ENCODE data around the gene CDH12. TPM values are rescaled to one million over a fixed set of nuclear protein-coding genes. Genes with fewer than 3 reads are reported as not detected.

Gene CDH12
- total and polyA plus RNA-seq, 2 experiments from 2014 or later: 0.09 to 0.97 TPM

DNA sequence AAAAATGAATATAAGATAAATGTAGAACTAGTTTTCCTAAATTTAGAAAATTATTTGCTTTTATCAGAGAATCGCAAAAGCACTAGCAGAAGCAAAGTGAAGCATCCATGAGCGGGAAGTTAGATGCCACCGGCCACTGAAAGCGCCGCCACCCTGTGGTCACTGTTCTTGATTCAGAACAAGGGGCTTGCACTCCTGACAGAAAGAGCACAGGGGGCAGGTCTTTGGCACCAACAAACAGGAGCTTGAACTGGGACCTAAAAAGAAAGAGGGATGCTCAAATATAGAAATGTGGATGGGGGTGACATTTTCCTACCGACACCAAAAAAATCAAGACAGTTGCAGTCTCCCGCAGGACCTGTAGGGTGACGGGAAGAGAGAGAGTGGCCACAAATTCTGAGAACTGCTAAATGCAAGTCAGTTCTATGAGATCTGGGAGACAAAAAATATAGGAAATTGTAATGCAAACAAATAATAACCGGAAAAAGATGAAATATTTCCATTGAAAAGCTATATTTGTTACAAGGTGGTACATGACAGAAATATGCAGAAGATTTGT, 144.3 kb downstream of the CDH12 start:
- H3K9me3 ChIP-seq (ENCODE audit: low read depth): no peaks in the 10 kb centered on the region
- H3K27ac ChIP-seq: no peak overlapping the region
- H3K4me1 ChIP-seq (ENCODE audit: low read depth): no peaks in the 10 kb centered on the region
- H3K4me3 ChIP-seq: no peak overlapping the region
- no peaks in the 10 kb centered on the region for H3K36me3 ChIP-seq
- TF ChIP-seq, protein P1, sequence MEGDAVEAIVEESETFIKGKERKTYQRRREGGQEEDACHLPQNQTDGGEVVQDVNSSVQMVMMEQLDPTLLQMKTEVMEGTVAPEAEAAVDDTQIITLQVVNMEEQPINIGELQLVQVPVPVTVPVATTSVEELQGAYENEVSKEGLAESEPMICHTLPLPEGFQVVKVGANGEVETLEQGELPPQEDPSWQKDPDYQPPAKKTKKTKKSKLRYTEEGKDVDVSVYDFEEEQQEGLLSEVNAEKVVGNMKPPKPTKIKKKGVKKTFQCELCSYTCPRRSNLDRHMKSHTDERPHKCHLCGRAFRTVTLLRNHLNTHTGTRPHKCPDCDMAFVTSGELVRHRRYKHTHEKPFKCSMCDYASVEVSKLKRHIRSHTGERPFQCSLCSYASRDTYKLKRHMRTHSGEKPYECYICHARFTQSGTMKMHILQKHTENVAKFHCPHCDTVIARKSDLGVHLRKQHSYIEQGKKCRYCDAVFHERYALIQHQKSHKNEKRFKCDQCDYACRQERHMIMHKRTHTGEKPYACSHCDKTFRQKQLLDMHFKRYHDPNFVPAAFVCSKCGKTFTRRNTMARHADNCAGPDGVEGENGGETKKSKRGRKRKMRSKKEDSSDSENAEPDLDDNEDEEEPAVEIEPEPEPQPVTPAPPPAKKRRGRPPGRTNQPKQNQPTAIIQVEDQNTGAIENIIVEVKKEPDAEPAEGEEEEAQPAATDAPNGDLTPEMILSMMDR (IDR thresholded peaks at IDR 0.05; ENCODE audit: low read depth, low read length): no peak
- DNase-seq (ENCODE audit: low read depth in 1 of 2, low spot score in 1 of 2): peak in 1 of 2 donors; percentile 16
- H3K27me3 ChIP-seq: no peaks in the 10 kb centered on the region

DNA sequence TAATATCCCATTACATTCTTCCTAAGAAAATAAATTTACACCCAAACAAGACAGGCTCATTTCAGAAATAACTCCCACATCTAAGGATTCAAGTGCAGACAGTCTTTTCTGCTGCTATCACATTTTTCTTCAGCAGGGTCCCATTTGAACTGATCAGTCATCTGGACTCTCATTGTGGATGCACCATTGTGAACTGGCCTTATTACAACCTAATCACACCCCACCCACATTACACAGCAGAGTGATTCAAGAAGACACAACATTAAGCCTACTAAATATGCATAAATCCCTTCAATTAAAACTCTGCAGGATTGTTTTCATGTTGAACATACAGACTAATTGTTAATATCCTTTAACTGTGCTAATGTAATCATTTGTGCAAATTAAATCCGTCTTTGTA, 146.2 kb downstream of the CDH12 start:
- Histone ChIP-seq H3K27ac (no peak overlapping the region), H3K4me3 (no peak overlapping the region), H3K9me3 (ENCODE audit: low read depth) (no peaks in the 10 kb centered on the region), H3K27me3 (no peaks in the 10 kb centered on the region), H3K36me3 (no peaks in the 10 kb centered on the region), H3K4me1 (ENCODE audit: low read depth) (no peaks in the 10 kb centered on the region)
- no peak for DNase-seq (ENCODE audit: low read depth in 1 of 2, low spot score in 1 of 2)
- TF ChIP-seq, protein P1 (IDR thresholded peaks at IDR 0.05; ENCODE audit: low read depth, low read length): no peak

DNA sequence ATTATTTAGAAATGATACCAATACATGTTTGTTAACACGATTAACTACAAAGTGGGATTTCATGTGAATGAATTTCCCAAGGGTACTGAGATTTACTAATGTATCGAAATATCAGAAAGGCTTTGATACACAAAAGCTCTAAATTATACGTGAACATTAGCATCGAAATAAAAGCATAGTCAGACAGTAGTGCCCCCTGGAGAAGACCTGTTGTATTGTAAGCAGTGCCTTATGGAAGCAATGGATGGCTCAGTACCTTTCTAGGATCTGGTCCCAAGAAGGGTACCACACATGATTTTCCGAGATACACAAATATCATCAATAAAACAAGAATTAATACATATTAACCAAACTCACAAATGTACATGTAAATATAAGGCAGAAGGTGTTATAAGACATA, 153.8 kb downstream of the CDH12 start:
- no peaks in the 10 kb centered on the region for H3K9me3 ChIP-seq (ENCODE audit: low read depth)
- no peaks in the 10 kb centered on the region for H3K4me1 ChIP-seq (ENCODE audit: low read depth)
- no peak overlapping the region for H3K4me3 ChIP-seq
- no peak overlapping the region for H3K27ac ChIP-seq
- TF ChIP-seq, protein P1 (IDR thresholded peaks at IDR 0.05; ENCODE audit: low read depth, low read length): no peak
- no peaks in the 10 kb centered on the region for H3K27me3 ChIP-seq
- H3K36me3 ChIP-seq: no peaks in the 10 kb centered on the region
- DNase-seq (ENCODE audit: low read depth in 1 of 2, low spot score in 1 of 2): no peak

DNA sequence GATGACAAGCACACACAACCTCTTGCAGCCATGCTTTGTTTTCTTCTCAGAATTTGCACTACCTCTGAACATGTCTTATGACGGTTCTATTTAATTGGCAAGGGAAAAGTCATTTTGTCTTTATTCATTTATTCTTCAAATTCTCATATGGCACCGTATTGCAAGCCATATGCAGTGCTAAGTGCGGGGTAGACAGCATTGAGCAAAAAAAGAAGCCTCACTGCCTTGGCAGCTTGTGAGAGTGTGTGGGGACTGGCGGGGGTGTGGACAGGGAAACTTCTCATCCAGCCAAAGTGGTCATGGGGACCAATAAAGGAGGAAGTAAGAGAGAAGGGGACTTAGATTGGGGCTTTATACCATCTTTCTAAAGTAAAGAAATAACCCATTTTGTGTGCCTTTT, 160.0 kb downstream of the CDH12 start:
- Histone ChIP-seq H3K9me3 (ENCODE audit: low read depth) (no peaks in the 10 kb centered on the region), H3K36me3 (no peaks in the 10 kb centered on the region), H3K4me3 (no peak overlapping the region), H3K27ac (no peak overlapping the region), H3K27me3 (no peaks in the 10 kb centered on the region), H3K4me1 (ENCODE audit: low read depth) (no peaks in the 10 kb centered on the region)
- TF ChIP-seq, protein P1 (IDR thresholded peaks at IDR 0.05; ENCODE audit: low read depth, low read length): no peak
- no peak for DNase-seq (ENCODE audit: low read depth in 1 of 2, low spot score in 1 of 2)

DNA sequence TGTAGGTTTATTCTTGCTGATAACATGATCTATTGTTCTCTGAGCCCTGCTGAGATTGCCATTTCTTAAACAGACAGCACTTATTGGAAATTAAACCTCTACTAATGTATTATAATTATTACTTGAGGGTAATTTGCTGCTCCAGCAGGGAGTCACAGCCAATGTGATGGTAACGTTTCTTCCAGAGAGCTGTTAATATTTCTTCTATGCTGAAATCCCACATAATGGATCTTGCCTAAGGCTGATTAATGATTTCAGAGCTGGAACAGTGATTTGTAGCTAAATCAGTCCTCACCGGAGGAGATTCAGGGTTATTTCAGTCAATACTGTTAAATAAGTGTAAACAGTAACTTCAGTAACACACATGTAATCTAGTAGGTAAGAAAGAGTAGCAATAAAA, 170.1 kb downstream of the CDH12 start:
- Histone ChIP-seq H3K4me3 (no peak overlapping the region), H3K36me3 (no peaks in the 10 kb centered on the region), H3K27ac (no peak overlapping the region), H3K4me1 (ENCODE audit: low read depth) (no peaks in the 10 kb centered on the region), H3K27me3 (no peaks in the 10 kb centered on the region), H3K9me3 (ENCODE audit: low read depth) (no peaks in the 10 kb centered on the region)
- TF ChIP-seq, protein P1 (IDR thresholded peaks at IDR 0.05; ENCODE audit: low read depth, low read length): no peak
- no peak for DNase-seq (ENCODE audit: low read depth in 1 of 2, low spot score in 1 of 2)
